ENCODE measurements around the gene TNFRSF13B.
"Not testable (repeated sequence)": the region's sequence is repeated elsewhere in the genome, so short reads cannot be mapped to it uniquely, and the experiment has no call there.

Gene TNFRSF13B

GRCh38 chr17:16972346-16972745, 428 bp upstream of the TNFRSF13B start:
- no peak for TF ChIP-seq CTCF (IDR thresholded peaks at IDR 0.05; ENCODE audit: control insufficient read depth, insufficient read depth, low read depth, low read length, missing control alignments)
- no peak for DNase-seq (ENCODE audit: low read depth)
- H3K4me3 ChIP-seq (ENCODE audit: control insufficient read depth, low read depth, low read length), result no peak overlapping the region

GRCh38 chr17:16969931-16970906, 1.7 kb downstream of the TNFRSF13B start:
- no peak for DNase-seq (ENCODE audit: low read depth)
- TF ChIP-seq CTCF (IDR thresholded peaks at IDR 0.05; ENCODE audit: control insufficient read depth, insufficient read depth, low read depth, low read length, missing control alignments), result no peak

GRCh38 chr17:16968786-16969185, 3.1 kb downstream of the TNFRSF13B start:
- no peak for TF ChIP-seq CTCF (IDR thresholded peaks at IDR 0.05; ENCODE audit: control insufficient read depth, insufficient read depth, low read depth, low read length, missing control alignments)
- DNase-seq (ENCODE audit: low read depth), result no peak
- no peak overlapping the region for H3K4me3 ChIP-seq (ENCODE audit: control insufficient read depth, low read depth, low read length)

More at GRCh38 chr17:16969931-16970906, 1.7 kb downstream of the TNFRSF13B start:
- H3K4me3 ChIP-seq (ENCODE audit: control insufficient read depth, low read depth, low read length), result no peak overlapping the region

GRCh38 chr17:16962804-16963203, 9.1 kb downstream of the TNFRSF13B start:
- DNase-seq (ENCODE audit: low read depth), result no peak
- no peak overlapping the region for H3K4me3 ChIP-seq (ENCODE audit: control insufficient read depth, low read depth, low read length)
- TF ChIP-seq CTCF (IDR thresholded peaks at IDR 0.05; ENCODE audit: control insufficient read depth, insufficient read depth, low read depth, low read length, missing control alignments), result no peak

GRCh38 chr17:16961792-16962191, 10.1 kb downstream of the TNFRSF13B start:
- no peak for TF ChIP-seq CTCF (IDR thresholded peaks at IDR 0.05; ENCODE audit: control insufficient read depth, insufficient read depth, low read depth, low read length, missing control alignments)
- no peak overlapping the region for H3K4me3 ChIP-seq (ENCODE audit: control insufficient read depth, low read depth, low read length)
- no peak for DNase-seq (ENCODE audit: low read depth)

GRCh38 chr17:16961022-16961421, 10.9 kb downstream of the TNFRSF13B start:
- not testable (repeated sequence) for H3K4me3 ChIP-seq (ENCODE audit: control insufficient read depth, low read depth, low read length); DNase-seq (ENCODE audit: low read depth)

GRCh38 chr17:16955011-16955410, 16.9 kb downstream of the TNFRSF13B start:
- not testable (repeated sequence) for H3K4me3 ChIP-seq (ENCODE audit: control insufficient read depth, low read depth, low read length); DNase-seq (ENCODE audit: low read depth)

Measured in AG09309 (cell line).